HG03025 (cell line): ENCODE results near the gene HNRNPM.

Experiments used
- ATAC-seq: cut with Tn5 transposase; IDR thresholded peaks from one replicate; pipeline ENCODE4 v1.9.1; 2021; ENCODE audit warnings: mild to moderate bottlenecking, moderate library complexity; ENCODE audit not compliant: unreplicated experiment, low FRiP score

The HNRNPM gene

GRCh38 chr19:8457209-8457608 is 12.4 kb downstream of the HNRNPM start:
- no peak for ATAC-seq

DNA sequence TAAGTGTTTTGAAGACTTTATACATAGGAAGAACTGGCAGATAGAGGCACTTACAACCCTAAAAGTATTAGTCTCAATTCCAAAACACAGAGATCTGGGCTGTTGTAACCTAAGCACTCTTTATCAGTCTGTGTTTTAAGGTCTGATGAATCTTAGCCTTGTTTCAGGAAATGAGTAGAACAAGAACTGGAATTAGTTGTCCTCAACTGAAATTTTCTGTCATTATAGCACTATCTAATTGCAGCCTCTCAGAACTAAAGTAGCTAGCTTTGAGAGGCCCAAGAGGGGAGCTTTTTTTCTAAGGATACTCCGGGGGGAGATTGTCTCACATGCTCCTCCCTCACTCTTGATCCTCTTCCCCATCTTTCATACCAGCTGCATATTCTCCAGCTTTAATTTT is 13.1 kb downstream of the HNRNPM start:
- ATAC-seq: no peak

GRCh38 chr19:8458380-8458779 is 13.6 kb downstream of the HNRNPM start:
- ATAC-seq: no peak

DNA sequence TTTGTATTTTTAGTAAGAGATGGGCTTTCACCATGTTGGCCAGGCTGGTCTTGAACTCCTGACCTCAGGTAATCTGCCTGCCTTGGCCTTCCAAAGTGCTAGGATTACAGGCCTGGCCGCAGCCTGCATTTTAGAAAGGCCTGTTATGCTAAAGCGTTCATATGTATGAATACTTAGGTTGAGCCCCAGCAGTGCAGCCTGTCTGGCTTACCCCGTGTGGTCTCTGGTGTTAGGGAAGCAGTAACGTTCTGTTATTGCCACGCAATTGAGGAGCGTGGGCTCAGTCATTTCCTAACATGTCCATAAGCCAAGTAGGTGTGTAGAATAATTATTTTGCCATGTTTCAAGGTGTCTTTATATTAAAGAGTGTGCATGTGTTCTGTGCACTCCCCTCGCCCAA is 14.3 kb downstream of the HNRNPM start:
- no peak for ATAC-seq

GRCh38 chr19:8459520-8460270 is 14.9 kb downstream of the HNRNPM start:
- no peak for ATAC-seq

DNA sequence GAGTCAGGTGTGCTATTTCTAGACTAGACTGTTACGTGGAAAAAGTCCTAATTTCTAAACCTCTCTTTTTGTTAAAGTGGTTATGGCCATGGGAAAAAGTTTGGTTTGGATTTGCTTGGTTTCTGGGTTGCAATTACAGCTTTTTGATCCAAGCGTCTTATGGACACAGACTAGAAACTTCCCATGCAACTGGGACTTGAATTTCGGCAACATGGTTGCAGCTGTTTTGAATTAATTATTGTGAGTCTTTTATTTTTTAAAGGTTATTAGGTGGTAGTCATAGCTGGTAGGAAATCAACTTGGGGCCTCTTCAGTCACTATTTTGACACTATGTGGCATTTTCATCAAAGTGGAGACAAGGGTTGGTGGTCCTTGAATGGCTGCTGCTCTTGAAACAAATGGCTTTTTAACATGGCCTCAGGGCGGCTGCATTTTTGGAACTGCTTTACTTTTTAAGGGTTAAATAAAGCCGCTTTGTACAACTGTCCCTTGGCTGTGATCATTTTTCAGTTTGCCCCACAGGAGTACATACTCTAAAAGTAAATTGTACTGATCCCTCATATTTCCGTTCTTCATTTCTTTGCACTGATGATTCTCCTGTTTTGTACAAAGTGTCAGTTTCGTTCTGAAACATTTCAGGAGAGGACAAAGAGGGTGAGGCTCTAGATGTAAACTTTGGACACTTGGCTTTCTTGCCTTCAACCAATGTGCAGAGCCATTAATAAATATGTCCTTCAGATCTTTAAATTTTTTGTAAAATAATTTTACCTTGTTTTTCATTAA is 15.9 kb downstream of the HNRNPM start:
- no peak for ATAC-seq

GRCh38 chr19:8461376-8461775 is 16.6 kb downstream of the HNRNPM start:
- ATAC-seq: no peak

- no peak for ATAC-seq
Measured at GRCh38 chr19:8461891-8462290, 17.1 kb downstream of the HNRNPM start.

DNA sequence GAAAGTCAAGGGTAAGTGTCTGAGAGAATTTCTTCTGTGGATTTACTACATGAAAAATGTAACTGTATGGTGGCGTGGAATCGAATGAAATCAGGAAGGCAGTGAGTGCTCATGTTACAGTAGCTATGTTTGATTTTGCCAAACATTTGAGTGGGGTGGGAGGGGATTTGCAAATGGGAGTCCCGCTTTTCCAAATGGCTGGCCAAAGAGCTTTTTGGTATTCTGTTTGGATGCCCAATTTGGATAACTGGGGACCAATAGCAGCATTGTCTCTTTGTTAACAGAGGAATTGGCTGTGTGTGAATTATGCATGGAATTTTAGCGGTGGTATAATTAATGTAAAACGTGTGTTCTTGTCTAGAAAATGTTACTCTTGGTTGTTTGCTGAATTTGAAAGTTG is 17.8 kb downstream of the HNRNPM start:
- no peak for ATAC-seq

DNA sequence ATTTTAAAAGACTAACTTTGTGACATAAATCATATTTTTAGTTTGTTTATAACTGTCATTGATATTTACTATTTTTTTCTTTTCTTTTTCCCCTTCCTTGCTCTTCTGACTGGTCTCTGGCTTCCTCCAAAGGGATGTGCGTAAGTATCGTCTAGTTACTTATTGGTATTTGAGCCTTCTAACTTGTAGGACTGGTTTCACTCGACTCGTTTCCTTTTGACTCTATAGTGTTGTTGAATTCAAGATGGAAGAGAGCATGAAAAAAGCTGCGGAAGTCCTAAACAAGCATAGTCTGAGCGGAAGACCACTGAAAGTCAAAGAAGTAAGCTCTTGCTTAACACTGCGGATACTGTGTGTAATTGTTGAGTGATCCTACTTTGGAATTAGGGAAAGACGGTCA is 18.6 kb downstream of the HNRNPM start:
- no peak for ATAC-seq

DNA sequence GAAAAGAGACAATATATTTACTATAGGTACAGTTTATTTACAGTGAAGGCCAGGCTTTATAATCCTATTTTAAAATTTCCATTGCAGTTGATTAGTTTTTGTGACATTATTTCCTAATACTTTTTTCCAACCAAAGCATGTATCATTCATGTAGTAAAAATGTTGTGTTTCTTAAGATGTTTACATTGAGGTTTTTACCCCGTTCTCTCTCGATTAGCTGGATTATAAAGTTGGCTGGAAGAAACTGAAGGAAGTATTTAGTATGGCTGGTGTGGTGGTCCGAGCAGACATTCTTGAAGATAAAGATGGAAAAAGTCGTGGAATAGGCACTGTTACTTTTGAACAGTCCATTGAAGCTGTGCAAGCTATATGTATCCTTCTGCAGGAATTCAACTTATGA is 21.2 kb downstream of the HNRNPM start:
- no peak for ATAC-seq

GRCh38 chr19:8468124-8468523 is 23.3 kb downstream of the HNRNPM start:
- ATAC-seq: no peak

- no peak for ATAC-seq
Measured at GRCh38 chr19:8468761-8469373, 24.1 kb downstream of the HNRNPM start.

DNA sequence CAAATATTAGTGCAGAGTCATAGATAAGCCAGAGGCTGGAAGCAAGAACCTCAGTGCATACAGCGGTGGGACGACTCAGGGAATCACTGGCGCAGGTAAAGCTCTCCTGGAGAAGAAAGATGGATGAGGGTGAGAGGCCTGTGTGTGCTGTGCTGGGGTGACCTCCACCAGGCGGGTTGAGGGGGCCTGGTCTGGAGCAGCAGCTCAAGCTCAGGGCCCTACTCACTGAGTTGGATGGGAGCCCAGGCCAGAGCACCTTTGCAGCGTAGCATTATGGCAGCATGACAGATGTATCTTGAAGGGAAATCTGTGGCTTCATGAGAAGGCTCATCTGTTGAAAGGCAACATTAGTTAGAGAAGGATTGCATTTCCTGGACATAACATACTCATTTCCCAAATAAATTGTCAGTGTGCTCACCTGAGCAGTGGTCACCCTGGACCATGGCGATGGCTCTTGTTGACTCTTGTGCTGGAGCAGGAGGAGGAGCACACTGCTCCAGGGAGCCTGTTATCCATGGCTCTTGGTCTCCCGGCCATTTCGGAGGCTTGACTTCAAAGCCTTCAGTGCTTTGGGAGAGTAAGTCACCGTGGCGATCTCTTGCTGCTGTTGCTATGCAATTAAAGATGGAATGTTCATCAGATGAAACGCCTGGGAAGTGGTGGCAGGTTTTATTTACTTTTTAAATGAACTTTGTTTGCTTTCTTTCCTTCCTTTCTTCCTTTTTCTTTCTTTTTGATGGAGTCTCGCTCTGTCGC is 25.0 kb downstream of the HNRNPM start:
- ATAC-seq: no peak

DNA sequence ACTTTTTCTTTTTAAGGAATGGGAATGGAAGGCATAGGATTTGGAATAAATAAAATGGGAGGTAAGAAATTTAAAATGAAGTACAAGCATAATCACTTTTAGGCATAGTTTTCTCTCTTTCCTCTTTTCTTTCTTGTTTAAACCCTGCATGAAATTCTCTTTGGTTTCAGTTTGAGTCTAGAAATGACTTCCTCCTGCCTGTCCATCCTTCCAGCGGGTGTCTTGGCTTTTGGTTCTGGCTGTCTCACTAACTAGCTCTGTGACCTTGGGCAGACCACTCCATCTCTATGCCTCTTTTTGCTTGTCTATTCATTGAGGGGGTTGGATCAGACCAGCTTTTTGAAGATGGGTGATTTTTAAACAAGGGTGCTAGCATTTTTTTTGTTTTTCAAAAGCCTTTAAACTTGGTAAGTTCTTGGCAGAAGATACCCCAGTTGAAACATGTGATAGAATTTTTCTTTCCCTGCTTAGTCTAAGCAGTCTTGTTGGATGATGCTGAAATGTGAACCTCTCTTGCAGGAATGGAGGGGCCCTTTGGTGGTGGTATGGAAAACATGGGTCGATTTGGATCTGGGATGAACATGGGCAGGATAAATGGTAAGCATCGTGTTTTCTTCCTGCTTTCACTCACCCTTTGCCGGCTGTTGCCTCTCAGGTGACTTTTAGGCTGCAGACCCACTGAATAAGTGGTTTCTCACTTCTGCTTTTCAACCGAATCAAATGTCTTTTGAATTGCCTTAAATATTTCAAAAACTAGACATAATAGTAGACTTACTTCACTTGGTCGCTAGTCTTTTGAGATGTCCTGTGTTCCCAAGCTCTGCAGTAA is 29.1 kb downstream of the HNRNPM start:
- no peak for ATAC-seq

DNA sequence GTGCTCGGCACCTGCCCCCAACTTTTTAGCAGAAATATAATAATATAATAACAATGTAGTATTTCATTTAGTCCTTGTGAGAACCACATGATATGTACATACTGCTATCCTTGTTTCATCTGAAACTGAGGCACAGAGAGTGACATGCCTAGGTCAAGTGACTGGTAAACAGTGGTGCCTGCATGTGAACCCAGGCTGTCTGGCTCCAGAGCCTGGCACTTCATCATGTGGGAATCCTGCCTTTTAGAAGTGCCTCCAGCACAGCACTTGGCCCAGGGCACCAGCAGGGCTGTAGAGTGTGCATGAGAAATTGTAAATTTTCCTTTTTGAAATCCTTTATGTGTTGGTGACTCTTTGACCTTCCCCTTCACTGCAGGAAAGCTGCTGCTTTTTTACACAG is 30.2 kb downstream of the HNRNPM start:
- ATAC-seq: no peak

- no peak for ATAC-seq
Measured at GRCh38 chr19:8476524-8476923, 31.7 kb downstream of the HNRNPM start.

DNA sequence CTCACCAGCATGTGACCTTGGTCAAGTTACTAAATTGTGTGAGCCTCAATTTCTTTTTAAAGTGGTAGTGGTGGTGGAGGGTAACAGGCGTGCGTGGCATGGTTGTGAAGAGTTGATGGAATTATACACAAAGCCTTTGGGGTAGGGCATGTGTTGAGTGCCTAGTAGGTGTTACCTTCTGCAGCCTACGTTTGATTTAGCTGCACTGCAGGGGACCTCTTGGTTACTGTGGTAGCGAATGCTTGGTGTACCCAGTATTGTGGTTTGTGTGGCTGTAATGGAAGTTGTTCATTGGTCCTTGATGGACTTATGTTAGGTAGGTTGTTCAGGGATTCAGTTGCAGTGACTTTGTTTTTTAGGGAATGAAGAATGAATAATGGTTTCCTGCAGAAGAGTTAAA is 33.1 kb downstream of the HNRNPM start:
- no peak for ATAC-seq

- ATAC-seq: no peak
Measured at GRCh38 chr19:8478598-8478997, 33.8 kb downstream of the HNRNPM start.

DNA sequence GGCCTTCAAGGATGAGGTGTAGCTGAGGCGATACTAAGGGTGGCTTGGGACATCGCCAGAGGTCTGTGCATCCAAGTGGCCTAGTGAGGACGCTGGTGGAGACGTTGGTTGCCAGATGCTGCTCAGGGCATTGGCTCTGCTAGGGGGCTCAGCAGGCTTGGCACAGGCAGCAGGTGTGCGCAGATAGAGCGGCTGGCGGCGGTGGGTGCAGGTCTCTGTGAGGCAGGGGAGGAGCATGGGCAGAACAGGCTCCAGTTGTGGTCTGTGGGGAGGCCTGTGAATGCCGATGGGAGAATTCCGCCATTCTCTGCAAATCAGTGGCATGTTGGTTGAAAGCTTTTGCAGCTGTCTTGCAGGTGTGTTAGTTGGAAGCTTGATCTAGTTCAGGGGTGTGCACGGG is 36.4 kb downstream of the HNRNPM start:
- no peak for ATAC-seq
